ENCODE measurements around the gene ABCA3.

Gene ABCA3

GRCh38 chr16:2374644-2375043 lies 34.1 kb upstream of the ABCA3 start:
- H3K27me3 ChIP-seq (ENCODE audit: insufficient read depth, poor library complexity, severe bottlenecking): peaks cover 9% of the 10 kb centered on the region
- TF ChIP-seq POLR2AphosphoS5 (IDR thresholded peaks at IDR 0.05; ENCODE audit: low read depth): no peak
- no peak for TF ChIP-seq GABPA (IDR thresholded peaks at IDR 0.05; ENCODE audit: low read depth)
- no peak for TF ChIP-seq REST (IDR thresholded peaks at IDR 0.05; ENCODE audit: insufficient replicate concordance, low read depth)
- TF ChIP-seq, protein P1, sequence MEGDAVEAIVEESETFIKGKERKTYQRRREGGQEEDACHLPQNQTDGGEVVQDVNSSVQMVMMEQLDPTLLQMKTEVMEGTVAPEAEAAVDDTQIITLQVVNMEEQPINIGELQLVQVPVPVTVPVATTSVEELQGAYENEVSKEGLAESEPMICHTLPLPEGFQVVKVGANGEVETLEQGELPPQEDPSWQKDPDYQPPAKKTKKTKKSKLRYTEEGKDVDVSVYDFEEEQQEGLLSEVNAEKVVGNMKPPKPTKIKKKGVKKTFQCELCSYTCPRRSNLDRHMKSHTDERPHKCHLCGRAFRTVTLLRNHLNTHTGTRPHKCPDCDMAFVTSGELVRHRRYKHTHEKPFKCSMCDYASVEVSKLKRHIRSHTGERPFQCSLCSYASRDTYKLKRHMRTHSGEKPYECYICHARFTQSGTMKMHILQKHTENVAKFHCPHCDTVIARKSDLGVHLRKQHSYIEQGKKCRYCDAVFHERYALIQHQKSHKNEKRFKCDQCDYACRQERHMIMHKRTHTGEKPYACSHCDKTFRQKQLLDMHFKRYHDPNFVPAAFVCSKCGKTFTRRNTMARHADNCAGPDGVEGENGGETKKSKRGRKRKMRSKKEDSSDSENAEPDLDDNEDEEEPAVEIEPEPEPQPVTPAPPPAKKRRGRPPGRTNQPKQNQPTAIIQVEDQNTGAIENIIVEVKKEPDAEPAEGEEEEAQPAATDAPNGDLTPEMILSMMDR (IDR thresholded peaks at IDR 0.05; ENCODE audit: insufficient read depth, low read length): no peak
- no peak for TF ChIP-seq SPI1 (IDR thresholded peaks at IDR 0.05; ENCODE audit: borderline replicate concordance, low read depth)
- no peak overlapping the region for H3K4me3 ChIP-seq (replicated peaks; ENCODE audit: insufficient read depth, low read length)
- no peak overlapping the region for H3K27ac ChIP-seq (replicated peaks)
- no peak for DNase-seq (ENCODE audit: low read depth in 1 of 2, low spot score in 1 of 2)

GRCh38 chr16:2373176-2373575 lies 32.6 kb upstream of the ABCA3 start:
- no peak for DNase-seq (ENCODE audit: low read depth in 1 of 2, low spot score in 1 of 2)
- H3K4me3 ChIP-seq (replicated peaks; ENCODE audit: insufficient read depth, low read length): no peak overlapping the region
- TF ChIP-seq GABPA (IDR thresholded peaks at IDR 0.05; ENCODE audit: low read depth) (no peak), SPI1 (IDR thresholded peaks at IDR 0.05; ENCODE audit: borderline replicate concordance, low read depth) (no peak), POLR2AphosphoS5 (IDR thresholded peaks at IDR 0.05; ENCODE audit: low read depth) (no peak), REST (IDR thresholded peaks at IDR 0.05; ENCODE audit: insufficient replicate concordance, low read depth) (no peak)
- TF ChIP-seq, protein P1 (IDR thresholded peaks at IDR 0.05; ENCODE audit: insufficient read depth, low read length): no peak
- peaks cover 9% of the 10 kb centered on the region for H3K27me3 ChIP-seq (ENCODE audit: insufficient read depth, poor library complexity, severe bottlenecking)
- no peak overlapping the region for H3K27ac ChIP-seq (replicated peaks)

- TF ChIP-seq SPI1 (IDR thresholded peaks at IDR 0.05; ENCODE audit: borderline replicate concordance, low read depth): no peak
- TF ChIP-seq, protein P1 (IDR thresholded peaks at IDR 0.05; ENCODE audit: insufficient read depth, low read length): no peak
- no peak for TF ChIP-seq POLR2AphosphoS5 (IDR thresholded peaks at IDR 0.05; ENCODE audit: low read depth)
- no peak for TF ChIP-seq GABPA (IDR thresholded peaks at IDR 0.05; ENCODE audit: low read depth)
- no peak for TF ChIP-seq REST (IDR thresholded peaks at IDR 0.05; ENCODE audit: insufficient replicate concordance, low read depth)
- DNase-seq (ENCODE audit: low read depth in 1 of 2, low spot score in 1 of 2): no peak
- no peak overlapping the region for H3K4me3 ChIP-seq (replicated peaks; ENCODE audit: insufficient read depth, low read length)
- no peak overlapping the region for H3K27ac ChIP-seq (replicated peaks)
- peaks cover 9% of the 10 kb centered on the region for H3K27me3 ChIP-seq (ENCODE audit: insufficient read depth, poor library complexity, severe bottlenecking)
These were observed 32.2 kb upstream of the ABCA3 start for GRCh38 chr16:2372684-2373083.
